OCI-LY7 (cell line): ENCODE measurements around the gene GALNT12. TPM values are rescaled to one million over a fixed set of nuclear protein-coding genes. Genes with fewer than 3 reads are reported as not detected.

Experiments used
- BruUV-seq: library from RNA; stranded (reverse); fragments of 400-500 nt; replicated peaks from 2 replicates; lab custom pipeline; 2021; lab: Mats Ljungman, UMichigan
- CTCF ChIA-PET: fragments of 300-600 bp; sonication (Branson Sonifier 250); formaldehyde crosslinking; loops from one replicate; lab custom pipeline; 2022; ENCODE audit warnings: antibody characterized with exemption; ENCODE audit not compliant: unreplicated experiment; lab: Charles Lee
- POLR2A ChIA-PET: fragments of 300-600 bp; sonication (Branson Sonifier 250); formaldehyde crosslinking; loops from one replicate; lab custom pipeline; 2022; ENCODE audit warnings: antibody characterized with exemption; lab: Charles Lee
- DNase-seq: peaks from one replicate; pipeline ENCODE4 v3.0.0-alpha.2; 2015; ENCODE audit warnings: low spot score
- H2AFZ ChIP-seq: fragments of 200-600 bp; sonication (generic), shearing (Covaris generic); 2 replicates; pipeline ENCODE4 v1.6.1; 2014; ENCODE audit warnings: mild to moderate bottlenecking, antibody characterized with exemption, low read length, moderate library complexity
- H3K27ac ChIP-seq: fragments of 200-600 bp; sonication (generic); 2 replicates; pipeline ENCODE4 v1.5.1; 2014; ENCODE audit warnings: mixed run types, low read depth, mild to moderate bottlenecking, moderate library complexity, low read length, inconsistent platforms; ENCODE audit not compliant: poor library complexity, severe bottlenecking
- H3K36me3 ChIP-seq: fragments of 200-600 bp; sonication (generic); 2 replicates; pipeline ENCODE4 v1.6.1; 2014; ENCODE audit warnings: mild to moderate bottlenecking, antibody characterized with exemption, low read length, moderate library complexity, mixed read lengths; ENCODE audit not compliant: insufficient read depth
- H3K4me1 ChIP-seq: fragments of 200-600 bp; sonication (generic); 2 replicates; pipeline ENCODE4 v1.5.1; 2014; ENCODE audit warnings: mild to moderate bottlenecking, low read length; ENCODE audit not compliant: insufficient read depth, poor library complexity, severe bottlenecking
- H3K4me2 ChIP-seq: fragments of 200-600 bp; sonication (generic); 2 replicates; pipeline ENCODE4 v1.6.1; 2014; ENCODE audit warnings: mild to moderate bottlenecking, low read length
- H3K4me3 ChIP-seq: fragments of 200-600 bp; sonication (generic); 2 replicates; pipeline ENCODE4 v1.5.1; 2014; ENCODE audit warnings: mild to moderate bottlenecking, low read depth, low read length; ENCODE audit not compliant: poor library complexity, severe bottlenecking
- H3K79me2 ChIP-seq: fragments of 200-600 bp; sonication (generic); 2 replicates; pipeline ENCODE4 v1.6.1; 2016; ENCODE audit warnings: low read depth, mild to moderate bottlenecking, low read length, moderate library complexity, mixed read lengths; ENCODE audit not compliant: insufficient read depth
- H3K9me2 ChIP-seq: fragments of 200-600 bp; sonication (generic); 2 replicates; pipeline ENCODE4 v1.6.1; 2016; ENCODE audit warnings: mild to moderate bottlenecking, low read length, mixed read lengths; ENCODE audit not compliant: insufficient read depth
- H3K9me3 ChIP-seq: fragments of 200-600 bp; sonication (generic); 2 replicates; pipeline ENCODE4 v1.6.1; 2014; ENCODE audit warnings: mild to moderate bottlenecking, mixed run types, low read length, mixed read lengths
- H4K20me1 ChIP-seq: fragments of 200-600 bp; sonication (generic); 2 replicates; pipeline ENCODE4 v1.6.1; 2014; ENCODE audit warnings: mild to moderate bottlenecking, antibody characterized with exemption, low read length, moderate library complexity, mixed read lengths; ENCODE audit not compliant: insufficient read depth
- EZH2phosphoT487 ChIP-seq: fragments of 200-600 bp; sonication (generic); IDR thresholded peaks from 2 replicates; pipeline ENCODE4 v1.6.1; 2018; ENCODE audit warnings: low read depth, borderline replicate concordance, mild to moderate bottlenecking, mixed run types, antibody characterized with exemption, low read length, moderate library complexity, mixed read lengths
- intact Hi-C: fragments of 100-400 bp; cut with micrococcal nuclease; formaldehyde crosslinking; loops from one replicate; pipeline ENCODE4 v1.10.0; 2022; ENCODE audit not compliant: unreplicated experiment
- total RNA-seq, 2 experiments: library from RNA; depleted of rRNA in 1 of 2; stranded (reverse); fragments of >200 nt in 1 of 2; shearing (Covaris generic) in 1 of 2; gene quantifications; 2 replicates each; pipeline ENCODE4 v1.2.3, GENCODE V29; 2014 to 2022
- TF ChIP-seq, protein P1 (sequence below): fragments of 200-600 bp; sonication (generic); conservative IDR thresholded peaks from 2 replicates; pipeline ENCODE4 v1.5.1; 2014; ENCODE audit warnings: mild to moderate bottlenecking, antibody characterized with exemption, low read length, moderate library complexity, mixed read lengths

Gene GALNT12
- total RNA-seq, 2 experiments from 2014 or later, result 5.5 to 9.7 TPM

DNA sequence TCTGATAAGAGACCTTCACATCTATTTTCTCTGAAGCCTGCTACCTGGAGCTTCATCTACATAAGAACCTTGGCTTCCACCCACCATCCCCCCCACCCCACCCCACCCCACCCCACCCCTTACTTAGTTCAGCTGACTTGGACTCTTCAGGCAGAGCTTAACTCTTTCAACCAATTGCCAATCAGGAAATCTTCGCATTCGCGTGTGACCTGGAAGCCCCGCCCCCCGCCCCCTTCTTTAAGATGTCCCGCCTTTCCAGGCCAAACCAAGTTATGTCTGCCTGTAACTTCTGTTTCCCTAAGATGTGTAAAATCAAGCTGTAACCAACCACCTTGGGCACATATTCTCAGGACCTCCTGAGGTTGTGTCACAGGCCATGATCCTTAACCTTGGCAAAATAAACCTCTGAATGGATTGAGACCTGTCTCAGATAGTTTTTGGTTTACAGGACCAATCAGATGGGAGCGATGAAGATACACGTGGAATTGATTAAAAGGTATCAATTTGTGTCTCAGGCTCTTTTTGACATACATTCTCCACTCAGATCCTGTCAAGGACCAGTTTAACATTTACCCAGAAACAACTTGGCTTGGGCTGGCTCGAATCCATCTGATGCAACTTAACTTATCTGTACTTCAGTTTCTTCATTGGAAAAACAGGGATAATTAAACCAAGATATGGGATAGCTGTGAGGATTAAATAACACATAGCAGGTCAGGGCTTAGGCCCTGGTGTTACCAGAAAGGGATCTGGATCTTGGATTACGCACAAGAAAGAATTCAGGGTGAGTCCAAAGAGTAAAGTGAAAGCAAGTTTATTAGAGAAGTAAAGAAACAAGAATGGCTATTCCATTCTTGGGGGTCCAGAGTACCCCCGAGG lies 43.6 kb downstream of the GALNT12 start:
- ChIA-PET POLR2A (interaction anchor here (1.3 kb wide), 1 partner anchor 15 kb away, joined by 3 read pairs; no protein-coding TSS in a partner anchor), CTCF (no interaction called here)
- no peak overlapping the region for H3K4me2 ChIP-seq

DNA sequence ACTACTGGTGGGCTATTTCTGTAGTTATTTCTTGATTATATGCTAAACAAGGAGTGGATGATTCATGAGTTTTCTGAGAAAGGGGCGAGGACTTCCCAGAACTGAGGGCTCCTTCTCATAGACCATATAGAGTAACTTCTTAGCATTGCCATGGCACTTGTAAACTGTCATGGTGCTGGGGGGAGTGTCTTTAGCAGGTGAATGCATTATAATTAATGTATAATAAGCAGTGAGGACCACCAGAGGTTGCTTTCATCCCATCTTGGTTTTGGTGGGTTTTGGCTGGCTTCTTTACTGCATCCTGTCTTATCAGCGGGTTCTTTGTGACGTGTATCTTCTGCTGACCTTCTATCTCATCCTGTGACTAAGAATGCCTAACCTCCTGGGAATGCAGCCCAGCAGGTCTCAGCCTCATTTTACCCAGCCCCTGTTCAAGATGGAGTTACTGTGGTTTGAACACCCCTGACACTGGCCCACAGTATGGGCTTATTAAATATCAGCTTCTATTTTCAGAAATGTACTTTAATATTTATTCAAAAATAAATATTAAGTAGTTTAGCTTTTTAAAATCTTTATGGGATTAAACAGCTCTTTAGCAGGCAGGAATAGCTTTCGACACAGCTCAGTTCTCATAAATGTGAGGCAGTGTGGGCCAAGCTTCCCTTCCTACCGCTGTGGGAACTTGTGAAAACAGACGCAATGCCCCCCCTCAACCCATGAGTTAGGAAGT lies 44.4 kb downstream of the GALNT12 start:
- H2AFZ ChIP-seq, result no peak overlapping the region
- H3K9me2 ChIP-seq, result no peaks in the 10 kb centered on the region
- no peak overlapping the region for H3K4me3 ChIP-seq
- CTCF ChIA-PET, result interaction anchor here (0.7 kb wide), 1 partner anchor 42 kb away, joined by 3 read pairs; no protein-coding TSS in a partner anchor
- DNase-seq, result no peak
- BruUV-seq, result no TSS peak
- no peaks in the 10 kb centered on the region for H3K79me2 ChIP-seq
- H3K36me3 ChIP-seq, result no peaks in the 10 kb centered on the region
- no peak overlapping the region for H3K27ac ChIP-seq
- TF ChIP-seq EZH2phosphoT487, result no peak
- TF ChIP-seq, protein P1, sequence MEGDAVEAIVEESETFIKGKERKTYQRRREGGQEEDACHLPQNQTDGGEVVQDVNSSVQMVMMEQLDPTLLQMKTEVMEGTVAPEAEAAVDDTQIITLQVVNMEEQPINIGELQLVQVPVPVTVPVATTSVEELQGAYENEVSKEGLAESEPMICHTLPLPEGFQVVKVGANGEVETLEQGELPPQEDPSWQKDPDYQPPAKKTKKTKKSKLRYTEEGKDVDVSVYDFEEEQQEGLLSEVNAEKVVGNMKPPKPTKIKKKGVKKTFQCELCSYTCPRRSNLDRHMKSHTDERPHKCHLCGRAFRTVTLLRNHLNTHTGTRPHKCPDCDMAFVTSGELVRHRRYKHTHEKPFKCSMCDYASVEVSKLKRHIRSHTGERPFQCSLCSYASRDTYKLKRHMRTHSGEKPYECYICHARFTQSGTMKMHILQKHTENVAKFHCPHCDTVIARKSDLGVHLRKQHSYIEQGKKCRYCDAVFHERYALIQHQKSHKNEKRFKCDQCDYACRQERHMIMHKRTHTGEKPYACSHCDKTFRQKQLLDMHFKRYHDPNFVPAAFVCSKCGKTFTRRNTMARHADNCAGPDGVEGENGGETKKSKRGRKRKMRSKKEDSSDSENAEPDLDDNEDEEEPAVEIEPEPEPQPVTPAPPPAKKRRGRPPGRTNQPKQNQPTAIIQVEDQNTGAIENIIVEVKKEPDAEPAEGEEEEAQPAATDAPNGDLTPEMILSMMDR, result no peak
- no peak overlapping the region for H3K4me2 ChIP-seq
- H4K20me1 ChIP-seq, result no peaks in the 10 kb centered on the region
- no peaks in the 10 kb centered on the region for H3K9me3 ChIP-seq
- POLR2A ChIA-PET, result interaction anchor here (1.3 kb wide), 1 partner anchor 16 kb away, joined by 3 read pairs; no protein-coding TSS in a partner anchor
- H3K4me1 ChIP-seq, result no peaks in the 10 kb centered on the region
- intact Hi-C loops, result loop anchor here (5.0 kb wide), 1 partner anchor 305 kb away; no protein-coding TSS in a partner anchor

More for the DNA sequence above, 43.6 kb downstream of the GALNT12 start:
- H4K20me1 ChIP-seq, result no peaks in the 10 kb centered on the region
- intact Hi-C loops, result loop anchor here (5.0 kb wide), 1 partner anchor 306 kb away; no protein-coding TSS in a partner anchor
- no peak overlapping the region for H3K4me3 ChIP-seq
- no peak for DNase-seq
- BruUV-seq, result no TSS peak
- no peak overlapping the region for H2AFZ ChIP-seq
- no peaks in the 10 kb centered on the region for H3K4me1 ChIP-seq
- TF ChIP-seq EZH2phosphoT487, result no peak
- TF ChIP-seq, protein P1, result no peak
- no peaks in the 10 kb centered on the region for H3K36me3 ChIP-seq
- H3K79me2 ChIP-seq, result no peaks in the 10 kb centered on the region
- no peak overlapping the region for H3K27ac ChIP-seq
- H3K9me3 ChIP-seq, result no peaks in the 10 kb centered on the region
- H3K9me2 ChIP-seq, result no peaks in the 10 kb centered on the region
